T-helper 1 cell treated with Interleukin-12 subunit alpha and Interleukin-12 subunit beta and Interleukin-4 antibody, amounts not matched to agents 30 μg/mL and 1 μg/mL, for 36 hours (primary cell): ENCODE measurements around the gene DIAPH2.

ENCODE experiments used
- H3K27ac Mint-ChIP-seq: one replicate; pipeline ENCODE4 v1.8.0; 2021; ENCODE audit warnings: mild to moderate bottlenecking, mixed read lengths
- H3K27me3 Mint-ChIP-seq: one replicate; pipeline ENCODE4 v1.8.0; 2021; ENCODE audit warnings: low read depth, mixed read lengths
- H3K36me3 Mint-ChIP-seq: one replicate; pipeline ENCODE4 v1.8.0; 2021; ENCODE audit warnings: low read depth, mixed read lengths
- H3K4me1 Mint-ChIP-seq: one replicate; pipeline ENCODE4 v1.8.0; 2021; ENCODE audit warnings: low read depth, mixed read lengths
- H3K4me3 Mint-ChIP-seq: one replicate; pipeline ENCODE4 v1.8.0; 2021; ENCODE audit warnings: mild to moderate bottlenecking, moderate library complexity, mixed read lengths
- H3K9me3 Mint-ChIP-seq: one replicate; pipeline ENCODE4 v1.8.0; 2021; ENCODE audit warnings: mixed read lengths

The DIAPH2 gene

DNA sequence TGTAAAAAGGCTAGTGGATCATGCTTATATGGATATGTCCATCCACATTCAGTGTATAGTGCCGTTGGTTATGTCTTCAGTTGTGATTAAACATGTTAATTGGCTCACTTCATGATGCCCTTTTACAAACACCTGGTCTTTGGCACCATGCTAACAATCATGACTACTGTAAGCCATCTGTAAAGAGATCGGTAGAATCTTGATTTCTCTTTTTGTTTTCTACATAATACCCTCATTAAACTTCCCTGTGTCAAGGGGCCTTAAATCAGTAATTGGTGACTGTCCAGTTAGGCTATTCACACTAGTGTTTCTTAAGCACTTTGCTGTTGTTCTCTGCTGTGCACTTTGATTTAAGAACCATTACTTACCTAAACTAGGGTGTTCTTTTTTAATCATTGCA, 674.3 kb downstream of the DIAPH2 start:
- Mint-ChIP-seq H3K9me3 (no peaks in the 10 kb centered on the region), H3K27ac (no peak overlapping the region), H3K4me3 (no peak overlapping the region), H3K27me3 (no peaks in the 10 kb centered on the region), H3K36me3 (no peaks in the 10 kb centered on the region), H3K4me1 (no peaks in the 10 kb centered on the region)

DNA sequence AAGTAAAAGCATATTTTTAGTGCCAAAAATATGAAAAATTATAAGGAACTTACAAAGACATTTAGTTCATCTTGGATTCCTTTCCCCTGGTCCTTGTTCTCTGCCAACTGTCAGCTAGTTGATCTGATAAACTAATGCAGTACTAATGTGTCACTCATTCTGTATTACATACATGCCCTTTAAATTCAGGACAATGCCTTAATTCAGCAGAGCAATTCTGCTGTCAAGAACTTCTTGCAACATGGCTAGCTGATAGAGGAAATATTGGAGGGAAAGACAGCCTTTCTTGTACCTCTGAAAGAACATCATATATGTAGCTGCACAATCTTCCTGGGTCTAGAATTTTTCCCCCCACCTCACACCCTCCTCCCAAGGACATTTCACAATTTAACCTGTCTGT, 679.2 kb downstream of the DIAPH2 start:
- Mint-ChIP-seq H3K36me3 (no peaks in the 10 kb centered on the region), H3K27me3 (no peaks in the 10 kb centered on the region), H3K27ac (no peak overlapping the region), H3K9me3 (no peaks in the 10 kb centered on the region), H3K4me3 (no peak overlapping the region), H3K4me1 (no peaks in the 10 kb centered on the region)

DNA sequence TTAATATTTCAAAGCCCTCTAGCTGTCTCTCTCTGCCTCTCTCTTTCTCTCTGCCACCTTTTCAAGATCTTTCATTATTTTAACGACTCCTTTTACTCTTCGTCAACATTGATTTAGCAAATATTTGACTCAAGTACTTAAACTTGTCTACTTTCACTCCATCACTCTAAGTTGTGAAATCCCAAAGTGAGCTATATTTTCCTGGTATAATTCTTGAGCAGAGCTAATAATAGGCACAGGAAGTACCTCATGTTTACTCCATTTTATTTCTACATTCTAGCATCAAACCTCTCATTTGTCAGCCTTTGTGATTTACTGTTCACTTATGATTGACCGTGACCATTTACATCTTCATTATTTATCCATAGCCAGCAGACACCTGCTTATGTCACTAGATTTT, 681.6 kb downstream of the DIAPH2 start:
- no peak overlapping the region for H3K27ac Mint-ChIP-seq
- H3K4me1 Mint-ChIP-seq = no peaks in the 10 kb centered on the region
- H3K4me3 Mint-ChIP-seq = no peak overlapping the region
- H3K27me3 Mint-ChIP-seq = no peaks in the 10 kb centered on the region
- no peaks in the 10 kb centered on the region for H3K36me3 Mint-ChIP-seq
- no peaks in the 10 kb centered on the region for H3K9me3 Mint-ChIP-seq

DNA sequence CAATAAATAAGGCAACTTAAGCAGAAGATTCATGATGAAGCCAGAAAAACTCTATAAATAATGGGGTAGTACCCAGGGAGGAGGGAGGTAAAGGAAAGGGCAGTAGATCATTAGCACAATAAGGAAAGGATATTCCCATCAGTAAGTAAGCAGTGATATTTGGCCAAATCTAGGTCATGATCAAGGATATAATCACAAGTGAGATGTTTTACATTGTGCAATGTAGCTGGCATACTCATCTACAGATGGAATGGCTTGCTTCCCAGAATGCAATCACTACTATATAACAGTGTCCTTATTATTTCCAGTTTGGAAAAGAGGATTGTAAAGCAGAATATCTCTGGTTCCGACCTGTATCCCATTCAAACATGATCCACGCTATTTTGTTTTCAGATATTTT, 682.5 kb downstream of the DIAPH2 start:
- no peak overlapping the region for H3K27ac Mint-ChIP-seq
- H3K9me3 Mint-ChIP-seq = no peaks in the 10 kb centered on the region
- H3K4me3 Mint-ChIP-seq = no peak overlapping the region
- H3K4me1 Mint-ChIP-seq = no peaks in the 10 kb centered on the region
- no peaks in the 10 kb centered on the region for H3K27me3 Mint-ChIP-seq
- no peaks in the 10 kb centered on the region for H3K36me3 Mint-ChIP-seq

DNA sequence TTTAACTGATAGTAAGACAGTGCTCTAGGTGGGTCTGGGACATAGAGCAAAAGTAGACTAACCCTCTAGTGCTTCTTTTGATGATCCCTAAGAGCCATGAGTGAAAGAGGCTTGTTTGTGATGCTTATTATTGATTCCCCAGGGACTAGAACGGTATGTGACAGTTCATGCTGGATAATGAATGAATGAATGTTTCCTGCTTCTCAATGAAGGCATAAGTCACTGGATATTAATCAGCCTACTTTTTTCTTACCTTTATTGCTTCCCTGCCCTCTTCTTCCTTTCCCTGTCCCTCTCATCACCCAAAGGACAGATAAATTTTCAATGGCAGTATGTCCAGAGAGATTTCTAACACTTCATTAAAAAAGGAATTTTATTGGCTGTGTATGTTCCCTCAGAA, 685.3 kb downstream of the DIAPH2 start:
- Mint-ChIP-seq H3K4me1 (no peaks in the 10 kb centered on the region), H3K4me3 (no peak overlapping the region), H3K27ac (no peak overlapping the region), H3K27me3 (no peaks in the 10 kb centered on the region), H3K36me3 (no peaks in the 10 kb centered on the region), H3K9me3 (no peaks in the 10 kb centered on the region)

DNA sequence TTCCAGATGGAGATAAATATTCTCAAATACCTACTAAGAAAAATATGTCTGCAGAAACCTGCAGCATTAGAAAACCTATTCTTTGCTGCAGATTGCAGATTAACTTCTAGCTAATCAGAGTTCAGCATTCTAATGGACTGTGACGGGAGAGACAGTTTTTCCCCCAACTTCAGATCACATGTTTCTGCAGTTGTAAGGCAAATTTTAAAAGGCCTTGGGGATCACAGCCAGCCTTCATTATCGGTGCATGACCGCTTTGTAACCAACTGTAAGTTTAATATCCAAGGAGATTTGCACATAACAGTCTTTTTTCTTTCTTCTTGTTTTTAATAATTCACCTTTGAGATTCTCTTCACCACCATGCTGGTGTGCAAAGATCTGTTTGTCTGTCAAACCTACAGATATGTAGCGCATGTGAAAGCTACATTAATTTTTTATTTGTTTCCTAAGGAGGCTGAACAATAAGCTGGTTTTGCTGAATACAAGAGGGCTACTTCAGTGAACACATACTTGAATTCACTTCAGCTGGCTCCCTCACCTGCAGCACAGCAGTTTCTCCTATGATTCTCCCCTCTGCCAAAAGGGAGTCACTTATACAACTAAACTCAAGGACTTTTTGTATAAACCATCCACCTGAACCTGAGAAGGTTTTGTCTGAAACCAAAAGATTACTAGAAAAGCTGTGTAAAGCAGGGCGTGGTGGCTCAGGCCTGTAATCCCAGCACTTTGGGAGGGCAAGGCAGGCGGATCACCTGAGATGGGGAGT, 687.5 kb downstream of the DIAPH2 start:
- Mint-ChIP-seq H3K4me3 (no peak overlapping the region), H3K9me3 (no peaks in the 10 kb centered on the region), H3K27me3 (no peaks in the 10 kb centered on the region), H3K36me3 (no peaks in the 10 kb centered on the region), H3K4me1 (no peaks in the 10 kb centered on the region), H3K27ac (no peak overlapping the region)

DNA sequence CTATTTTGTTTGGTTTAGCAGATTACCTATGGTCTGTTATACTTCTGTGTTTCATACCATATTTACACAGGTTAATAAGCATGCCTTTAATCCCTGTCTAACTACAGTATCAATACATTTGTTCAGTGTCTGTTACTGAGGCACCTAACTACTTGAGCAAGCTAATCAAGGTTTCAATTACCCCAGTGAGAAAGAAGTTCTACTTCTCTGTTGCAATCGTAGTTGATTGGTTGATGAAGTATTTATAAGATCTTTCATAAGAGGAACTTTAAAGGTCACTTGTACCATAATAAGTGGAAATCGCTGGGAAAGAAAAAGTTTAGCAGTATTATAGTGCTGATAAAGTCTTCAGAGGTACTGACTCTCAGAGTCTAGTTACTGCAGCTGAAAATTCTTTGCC, 689.6 kb downstream of the DIAPH2 start:
- no peaks in the 10 kb centered on the region for H3K36me3 Mint-ChIP-seq
- no peaks in the 10 kb centered on the region for H3K9me3 Mint-ChIP-seq
- no peaks in the 10 kb centered on the region for H3K4me1 Mint-ChIP-seq
- no peak overlapping the region for H3K4me3 Mint-ChIP-seq
- H3K27me3 Mint-ChIP-seq = no peaks in the 10 kb centered on the region
- H3K27ac Mint-ChIP-seq = no peak overlapping the region

DNA sequence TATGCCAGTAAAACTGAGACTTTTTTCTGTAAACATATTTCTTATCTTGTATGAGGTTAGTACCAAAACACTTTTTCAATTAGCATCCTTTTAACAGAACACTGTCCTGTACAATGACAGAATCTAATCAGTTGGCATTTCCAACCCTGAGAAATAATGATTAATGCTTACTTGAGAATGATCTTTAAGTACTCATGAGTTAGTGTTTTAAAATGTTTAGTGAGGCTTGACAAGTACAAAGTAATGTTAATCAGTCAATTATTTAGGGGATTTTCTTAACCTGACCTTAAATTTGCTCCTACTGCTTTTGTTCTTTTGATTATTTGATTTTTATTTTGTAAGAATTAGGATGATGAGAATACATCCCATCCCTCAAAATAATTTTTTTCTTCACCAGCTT, 695.6 kb downstream of the DIAPH2 start:
- Mint-ChIP-seq H3K9me3 (no peaks in the 10 kb centered on the region), H3K27ac (no peak overlapping the region), H3K27me3 (no peaks in the 10 kb centered on the region), H3K4me1 (no peaks in the 10 kb centered on the region), H3K4me3 (no peak overlapping the region), H3K36me3 (peaks cover 3% of the 10 kb centered on the region)

DNA sequence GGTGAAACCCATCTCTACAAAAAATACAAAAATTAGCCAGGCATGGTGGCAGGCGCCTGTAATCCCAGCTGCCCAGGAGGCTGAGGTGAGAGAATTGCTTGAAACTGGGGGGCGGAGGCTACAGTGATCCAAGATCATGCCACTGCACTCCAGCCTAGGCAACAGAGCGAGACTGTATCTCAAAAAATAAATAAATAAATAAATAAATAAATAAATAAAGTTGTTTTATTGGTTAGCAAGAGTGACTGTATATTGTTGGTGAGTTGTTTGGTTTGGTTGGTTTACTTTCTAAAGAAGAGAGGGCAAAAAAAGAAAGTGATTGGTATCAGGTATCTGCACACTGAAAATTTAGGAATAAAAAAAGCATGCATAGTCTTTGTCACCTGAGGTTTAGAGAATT, 700.0 kb downstream of the DIAPH2 start:
- Mint-ChIP-seq H3K4me1 (peaks cover 3% of the 10 kb centered on the region), H3K27me3 (no peaks in the 10 kb centered on the region), H3K36me3 (peaks cover 3% of the 10 kb centered on the region), H3K9me3 (no peaks in the 10 kb centered on the region), H3K27ac (no peak overlapping the region), H3K4me3 (no peak overlapping the region)

DNA sequence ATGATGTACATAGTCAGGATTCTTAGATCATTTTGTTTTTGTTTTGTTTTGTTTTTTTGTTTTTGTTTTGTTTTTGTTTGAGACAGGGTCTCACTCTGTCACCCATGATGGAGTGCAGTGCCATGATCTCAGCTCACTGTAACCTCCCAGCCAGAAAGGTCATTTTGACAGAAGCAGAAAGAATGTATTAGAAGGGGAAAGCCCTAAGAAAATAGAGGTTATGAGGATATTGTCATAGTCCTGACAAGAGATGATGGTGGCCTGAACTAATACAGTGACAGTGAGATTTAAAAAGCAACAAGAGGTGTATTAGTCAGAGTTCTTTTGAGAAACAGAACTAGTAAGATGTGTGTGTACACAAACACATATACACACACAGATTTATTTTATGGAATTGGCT, 702.4 kb downstream of the DIAPH2 start:
- H3K27ac Mint-ChIP-seq = no peak overlapping the region
- no peaks in the 10 kb centered on the region for H3K9me3 Mint-ChIP-seq
- no peak overlapping the region for H3K4me3 Mint-ChIP-seq
- no peaks in the 10 kb centered on the region for H3K27me3 Mint-ChIP-seq
- peaks cover 3% of the 10 kb centered on the region for H3K36me3 Mint-ChIP-seq
- H3K4me1 Mint-ChIP-seq = peaks cover 4% of the 10 kb centered on the region

DNA sequence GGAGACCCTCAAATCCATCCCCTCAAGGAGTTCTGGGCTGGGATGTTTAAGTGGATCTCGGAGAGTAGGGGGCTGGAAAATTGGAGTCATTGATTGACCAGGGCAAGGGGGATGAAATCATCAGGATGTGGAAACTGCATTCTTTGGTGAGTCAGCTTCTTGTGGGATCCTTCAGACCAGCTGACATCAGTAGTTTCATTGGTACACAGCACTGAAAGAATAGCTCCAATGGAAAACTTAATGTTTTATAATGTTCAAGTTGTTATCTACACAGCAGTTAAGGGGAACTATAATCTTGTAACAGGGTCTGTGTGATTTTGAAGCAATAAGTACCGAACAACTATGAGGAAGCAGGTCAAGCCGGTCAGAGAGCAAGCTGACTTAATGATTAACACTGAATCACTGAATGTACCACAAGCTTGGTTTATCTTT, 705.1 kb downstream of the DIAPH2 start:
- H3K4me3 Mint-ChIP-seq = no peak overlapping the region
- peaks cover 4% of the 10 kb centered on the region for H3K4me1 Mint-ChIP-seq
- H3K9me3 Mint-ChIP-seq = no peaks in the 10 kb centered on the region
- no peaks in the 10 kb centered on the region for H3K27me3 Mint-ChIP-seq
- H3K36me3 Mint-ChIP-seq = no peaks in the 10 kb centered on the region
- H3K27ac Mint-ChIP-seq = no peak overlapping the region

DNA sequence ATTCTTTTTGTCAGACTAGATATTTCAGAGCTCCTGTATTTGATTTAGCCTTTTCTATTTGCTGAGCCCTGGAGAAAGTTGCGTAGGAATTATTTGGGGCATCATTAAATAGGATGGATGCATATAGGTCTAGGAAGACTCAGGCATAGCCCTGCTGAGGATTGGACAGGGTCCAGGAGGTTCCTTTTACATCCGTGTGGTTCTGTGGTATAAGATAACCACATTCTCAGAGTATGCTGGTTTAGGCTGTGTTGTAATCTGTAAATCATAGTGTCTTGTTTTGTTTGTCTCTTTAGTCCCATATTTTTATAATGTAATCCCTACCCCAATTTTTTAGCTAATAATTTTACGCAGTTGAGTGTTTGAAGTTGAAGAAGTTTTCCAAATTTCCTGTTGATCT, 712.7 kb downstream of the DIAPH2 start:
- no peaks in the 10 kb centered on the region for H3K9me3 Mint-ChIP-seq
- no peak overlapping the region for H3K4me3 Mint-ChIP-seq
- no peaks in the 10 kb centered on the region for H3K36me3 Mint-ChIP-seq
- H3K27ac Mint-ChIP-seq = peak overlapping the region; percentile 89
- peaks cover 31% of the 10 kb centered on the region for H3K4me1 Mint-ChIP-seq
- no peaks in the 10 kb centered on the region for H3K27me3 Mint-ChIP-seq

DNA sequence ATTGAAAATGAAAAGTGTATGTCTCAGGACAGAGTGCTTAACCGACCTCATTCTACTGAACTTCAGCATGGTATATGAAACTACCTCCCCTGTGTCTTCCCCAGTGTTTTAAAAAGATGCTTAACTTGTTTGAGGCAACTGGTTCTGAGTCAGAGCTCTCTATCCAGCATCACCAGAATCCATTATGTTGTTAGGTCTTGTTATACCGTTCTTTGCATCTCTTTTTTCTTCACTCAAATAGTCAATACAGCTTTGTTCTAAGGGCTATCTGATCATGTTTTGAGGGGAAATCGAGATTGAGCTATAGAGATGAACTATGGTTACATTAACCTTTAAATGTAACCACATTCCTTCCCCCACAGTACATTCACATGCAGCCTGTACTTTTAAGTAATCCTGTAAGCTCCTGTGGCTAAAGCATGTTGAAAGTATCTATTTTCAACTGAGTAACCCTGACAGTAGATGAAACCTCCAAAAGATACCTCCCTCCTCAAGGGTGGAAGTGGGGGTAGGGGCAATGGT, 713.4 kb downstream of the DIAPH2 start:
- Mint-ChIP-seq H3K4me1 (peaks cover 33% of the 10 kb centered on the region), H3K4me3 (peak overlapping the region; percentile 45), H3K27ac (peak overlapping the region; percentile 89), H3K9me3 (no peaks in the 10 kb centered on the region), H3K27me3 (no peaks in the 10 kb centered on the region), H3K36me3 (no peaks in the 10 kb centered on the region)

DNA sequence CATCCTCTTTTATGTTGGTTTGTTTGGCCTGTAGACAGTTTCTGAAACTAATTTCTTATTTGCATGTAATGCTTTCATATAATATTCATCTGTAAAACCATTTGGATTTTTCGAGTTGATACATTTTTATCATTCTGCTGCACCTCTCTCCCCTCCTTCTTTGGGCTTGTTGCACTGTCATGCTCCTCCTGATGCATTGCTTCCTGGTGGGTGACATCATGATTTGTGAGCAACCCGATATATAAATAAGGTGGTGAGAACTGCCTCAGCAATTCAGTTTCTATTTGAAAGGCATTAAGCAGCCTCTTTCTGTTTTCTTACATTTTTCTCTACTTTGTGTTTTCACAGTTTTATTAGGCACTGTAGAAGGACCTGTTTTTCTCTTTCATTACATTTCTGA, 714.8 kb downstream of the DIAPH2 start:
- no peaks in the 10 kb centered on the region for H3K36me3 Mint-ChIP-seq
- peak overlapping the region; percentile 74 for H3K27ac Mint-ChIP-seq
- no peaks in the 10 kb centered on the region for H3K27me3 Mint-ChIP-seq
- H3K4me3 Mint-ChIP-seq = peak overlapping the region; percentile 13
- H3K4me1 Mint-ChIP-seq = peaks cover 34% of the 10 kb centered on the region
- H3K9me3 Mint-ChIP-seq = no peaks in the 10 kb centered on the region

DNA sequence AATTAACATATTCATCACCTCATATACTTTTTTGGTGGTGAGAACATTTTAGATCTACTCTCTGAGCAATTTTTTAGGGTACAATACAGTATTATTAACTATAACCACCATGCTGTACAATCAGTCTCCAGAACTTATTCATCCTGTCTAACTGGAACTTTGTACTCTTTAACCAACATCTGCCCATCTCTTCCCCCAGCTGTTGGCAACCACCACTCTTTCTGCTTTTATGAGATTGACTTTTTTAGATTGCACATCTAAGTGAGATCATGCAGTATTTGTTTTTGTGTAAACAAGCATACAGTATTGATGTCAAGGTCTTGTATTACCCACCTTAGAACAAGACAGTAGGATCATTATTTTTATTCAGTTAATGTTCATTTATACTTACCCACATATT, 715.9 kb downstream of the DIAPH2 start:
- Mint-ChIP-seq H3K36me3 (no peaks in the 10 kb centered on the region), H3K27ac (peak overlapping the region; percentile 59), H3K4me3 (no peak overlapping the region), H3K9me3 (no peaks in the 10 kb centered on the region), H3K27me3 (no peaks in the 10 kb centered on the region), H3K4me1 (peaks cover 32% of the 10 kb centered on the region)
